Left colon (tissue), 2 donors: ENCODE results near the gene ZNF736. TPM values are rescaled to one million over a fixed set of nuclear protein-coding genes. Genes with fewer than 3 reads are reported as not detected.

Source experiments
- ATAC-seq: fragments of 200-7000 bp; cut with Tn5 transposase; one replicate; pipeline ENCODE4 v1.9.1; 2020; ENCODE audit warnings: mild to moderate bottlenecking, moderate library complexity
- DNase-seq, 2 donors: peaks; one replicate each; pipeline ENCODE4 v3.0.0-alpha.2; 2020
- intact Hi-C, 2 donors: fragments of 100-400 bp; cut with DNase I in 1 of 2; cut with micrococcal nuclease in 1 of 2; formaldehyde crosslinking; loops; one replicate each; pipeline versions ENCODE4 v1.11.2 to v1.14.0; 2022; cut with DNase I, micrococcal nuclease
- total RNA-seq, 2 donors: library from RNA; stranded (reverse); fragmentation: NEBNext Ultra II Directional; extraction: Animal tissue kit (Norgen Biotek cat#: 25700); gene quantifications; one replicate each; pipeline ENCODE4 v1.2.1, GENCODE V29; 2021
- donor health status: DM: no; HTN: no; CAD: no.
- donor health status: DM: yes; HTN: yes; CAD: no.

Gene ZNF736
- total RNA-seq, 2 donors from 2014 or later: 7.4 to 9.6 TPM

- DNase-seq: no peak
- ATAC-seq: no peak
- intact Hi-C loops: no loop called here
Observed at GRCh38 chr7:64373017-64373416, 59.3 kb downstream of the ZNF736 start.

GRCh38 chr7:64400401-64400800 is 86.6 kb downstream of the ZNF736 start:
- DNase-seq (no peak), ATAC-seq (no peak)
- intact Hi-C loops: no loop called here

Other genes with a start within 250 kb of the ZNF736 start
- gene ZNF735, start 106.8 kb upstream of the ZNF736 start, total RNA-seq: not detected
- gene ZNF679, start 85.5 kb upstream of the ZNF736 start, total RNA-seq: not detected
- gene ZNF680, start 249.1 kb downstream of the ZNF736 start, total RNA-seq: 1 to 10 TPM; 6.4 to 6.8 TPM